MM.1S (cell line): ENCODE measurements around the gene PACRG.

Experiments
- DNase-seq: peaks from one replicate; pipeline ENCODE4 v3.0.0-alpha.2; 2015
- H2AFZ ChIP-seq: fragments of 300-600 bp; sonication (generic); 2 replicates; pipeline ENCODE4 v1.6.0; 2016; ENCODE audit warnings: antibody characterized with exemption, low read length
- H3F3A ChIP-seq: fragments of 300-600 bp; sonication (generic); 2 replicates; pipeline ENCODE4 v1.6.1; 2016; ENCODE audit warnings: mild to moderate bottlenecking, antibody characterized with exemption, low read length, moderate library complexity, mixed read lengths; ENCODE audit not compliant: insufficient read depth
- H3K27ac ChIP-seq: fragments of 300-600 bp; sonication (generic); 2 replicates; pipeline ENCODE4 v1.5.1; 2016; ENCODE audit warnings: mild to moderate bottlenecking, low read length
- H3K27me3 ChIP-seq: fragments of 300-600 bp; sonication (generic); replicated peaks from 2 replicates; pipeline ENCODE4 v1.6.0; 2016; ENCODE audit warnings: low read length; ENCODE audit not compliant: insufficient read depth
- H3K36me3 ChIP-seq: fragments of 300-600 bp; sonication (generic); replicated peaks from 2 replicates; pipeline ENCODE4 v1.6.1; 2016; ENCODE audit warnings: mild to moderate bottlenecking, low read length, mixed read lengths; ENCODE audit not compliant: insufficient read depth
- H3K4me1 ChIP-seq: fragments of 300-600 bp; sonication (generic); 2 replicates; pipeline ENCODE4 v1.6.1; 2016; ENCODE audit warnings: low read length, mixed read lengths
- H3K4me2 ChIP-seq: fragments of 300-600 bp; sonication (generic); 2 replicates; pipeline ENCODE4 v1.6.0; 2016; ENCODE audit warnings: low read depth, low read length
- H3K4me3 ChIP-seq: fragments of 300-600 bp; sonication (generic); 2 replicates; pipeline ENCODE4 v1.5.1; 2016; ENCODE audit warnings: low read length, mixed read lengths
- H3K79me2 ChIP-seq: fragments of 300-600 bp; sonication (generic); 2 replicates; pipeline ENCODE4 v1.6.1; 2016; ENCODE audit warnings: mixed run types, low read length, mixed read lengths
- H3K9ac ChIP-seq: fragments of 300-600 bp; sonication (generic); 2 replicates; pipeline ENCODE4 v1.6.1; 2016; ENCODE audit warnings: low read length, mixed read lengths
- H3K9me2 ChIP-seq: fragments of 300-600 bp; sonication (generic); replicated peaks from 2 replicates; pipeline ENCODE4 v1.6.1; 2016; ENCODE audit warnings: mild to moderate bottlenecking, low read length, mixed read lengths; ENCODE audit not compliant: insufficient read depth
- H3K9me3 ChIP-seq: fragments of 300-600 bp; sonication (generic); replicated peaks from 2 replicates; pipeline ENCODE4 v1.6.1; 2016; ENCODE audit warnings: mild to moderate bottlenecking, low read length, mixed read lengths; ENCODE audit not compliant: insufficient read depth
- H4K20me1 ChIP-seq: fragments of 300-600 bp; sonication (generic); 2 replicates; pipeline ENCODE4 v1.6.1; 2016; ENCODE audit warnings: mild to moderate bottlenecking, low read length, moderate library complexity, mixed read lengths; ENCODE audit not compliant: insufficient read depth
- CTCF ChIP-seq: fragments of 300-600 bp; sonication (generic); IDR thresholded peaks from 2 replicates; pipeline ENCODE4 v1.5.1; 2016; ENCODE audit warnings: antibody characterized with exemption, low read length, mixed read lengths
- EZH2 ChIP-seq: fragments of 300-600 bp; sonication (generic); optimal IDR thresholded peaks from 2 replicates; pipeline ENCODE3; 2017; ENCODE audit warnings: low read depth, mild to moderate bottlenecking, antibody characterized with exemption, low read length, mixed read lengths
- EZH2phosphoT487 ChIP-seq: fragments of 300-600 bp; sonication (generic); IDR thresholded peaks from 2 replicates; pipeline ENCODE4 v1.6.1; 2018; ENCODE audit warnings: antibody characterized with exemption, low read length

Gene PACRG

GRCh38 chr6:163348789-163349680 is 621.3 kb downstream of the PACRG start:
- no peak overlapping the region for H3K4me2 ChIP-seq
- no peak overlapping the region for H3K9ac ChIP-seq
- no peaks in the 10 kb centered on the region for H3K79me2 ChIP-seq
- no peaks in the 10 kb centered on the region for H3K9me2 ChIP-seq
- H2AFZ ChIP-seq: no peak overlapping the region
- H3K4me1 ChIP-seq: no peaks in the 10 kb centered on the region
- no peaks in the 10 kb centered on the region for H3F3A ChIP-seq
- H3K27ac ChIP-seq: no peak overlapping the region
- no peak for DNase-seq
- H3K4me3 ChIP-seq: no peak overlapping the region
- no peaks in the 10 kb centered on the region for H3K36me3 ChIP-seq
- H3K27me3 ChIP-seq: no peaks in the 10 kb centered on the region
- H4K20me1 ChIP-seq: no peaks in the 10 kb centered on the region
- H3K9me3 ChIP-seq: no peaks in the 10 kb centered on the region
- TF ChIP-seq CTCF (no peak), EZH2 (no peak), EZH2phosphoT487 (no peak)

- Histone ChIP-seq H3K36me3 (no peaks in the 10 kb centered on the region), H3K27ac (no peak overlapping the region), H4K20me1 (no peaks in the 10 kb centered on the region), H3F3A (no peaks in the 10 kb centered on the region), H3K4me3 (no peak overlapping the region), H3K4me1 (no peaks in the 10 kb centered on the region), H3K79me2 (no peaks in the 10 kb centered on the region), H3K9me2 (no peaks in the 10 kb centered on the region), H3K9ac (no peak overlapping the region), H3K9me3 (no peaks in the 10 kb centered on the region), H2AFZ (no peak overlapping the region), H3K27me3 (no peaks in the 10 kb centered on the region), H3K4me2 (no peak overlapping the region)
- TF ChIP-seq EZH2phosphoT487: no peak
- TF ChIP-seq EZH2: no peak
- no peak for TF ChIP-seq CTCF
- DNase-seq: no peak
These were observed 621.9 kb downstream of the PACRG start for GRCh38 chr6:163349696-163350095.

- Histone ChIP-seq H3K9me2 (no peaks in the 10 kb centered on the region), H3K4me3 (no peak overlapping the region), H2AFZ (no peak overlapping the region), H4K20me1 (no peaks in the 10 kb centered on the region), H3K9me3 (no peaks in the 10 kb centered on the region), H3K9ac (no peak overlapping the region), H3F3A (no peaks in the 10 kb centered on the region), H3K27ac (no peak overlapping the region), H3K4me2 (no peak overlapping the region), H3K36me3 (no peaks in the 10 kb centered on the region), H3K27me3 (no peaks in the 10 kb centered on the region), H3K4me1 (no peaks in the 10 kb centered on the region), H3K79me2 (no peaks in the 10 kb centered on the region)
- no peak for DNase-seq
- TF ChIP-seq CTCF: no peak
These were observed 623.2 kb downstream of the PACRG start for GRCh38 chr6:163351013-163351412.
